Measurements from ENCODE around the gene CLEC3B.

DNA sequence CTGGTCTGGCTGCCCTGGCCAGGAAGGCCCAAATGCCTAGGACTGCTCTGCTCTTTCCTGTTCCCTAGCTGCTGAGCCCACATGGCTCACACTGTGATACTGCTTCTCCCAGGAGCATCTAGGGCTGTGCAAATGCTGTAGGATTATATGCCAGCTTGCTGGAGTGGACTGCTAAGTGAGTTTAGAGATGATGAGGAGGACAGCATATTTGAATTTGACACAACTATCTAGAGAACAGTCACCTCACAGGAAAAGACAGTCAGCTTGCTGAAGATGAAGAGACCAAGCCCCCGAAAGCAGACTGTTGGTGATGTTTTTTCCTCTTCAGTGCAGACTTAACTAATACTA, 39.2 kb downstream of the CLEC3B start:
- TF ChIP-seq, protein P1, sequence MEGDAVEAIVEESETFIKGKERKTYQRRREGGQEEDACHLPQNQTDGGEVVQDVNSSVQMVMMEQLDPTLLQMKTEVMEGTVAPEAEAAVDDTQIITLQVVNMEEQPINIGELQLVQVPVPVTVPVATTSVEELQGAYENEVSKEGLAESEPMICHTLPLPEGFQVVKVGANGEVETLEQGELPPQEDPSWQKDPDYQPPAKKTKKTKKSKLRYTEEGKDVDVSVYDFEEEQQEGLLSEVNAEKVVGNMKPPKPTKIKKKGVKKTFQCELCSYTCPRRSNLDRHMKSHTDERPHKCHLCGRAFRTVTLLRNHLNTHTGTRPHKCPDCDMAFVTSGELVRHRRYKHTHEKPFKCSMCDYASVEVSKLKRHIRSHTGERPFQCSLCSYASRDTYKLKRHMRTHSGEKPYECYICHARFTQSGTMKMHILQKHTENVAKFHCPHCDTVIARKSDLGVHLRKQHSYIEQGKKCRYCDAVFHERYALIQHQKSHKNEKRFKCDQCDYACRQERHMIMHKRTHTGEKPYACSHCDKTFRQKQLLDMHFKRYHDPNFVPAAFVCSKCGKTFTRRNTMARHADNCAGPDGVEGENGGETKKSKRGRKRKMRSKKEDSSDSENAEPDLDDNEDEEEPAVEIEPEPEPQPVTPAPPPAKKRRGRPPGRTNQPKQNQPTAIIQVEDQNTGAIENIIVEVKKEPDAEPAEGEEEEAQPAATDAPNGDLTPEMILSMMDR (IDR thresholded peaks at IDR 0.05), result no peak
- TF ChIP-seq POLR2AphosphoS5 (IDR thresholded peaks at IDR 0.05), result no peak
